ENCODE results near the gene ADAMTS19.
A peak's percentile ranks its signal among the peaks of the same experiment; 100 is the strongest.
"Not testable (repeated sequence)": the region's sequence is repeated elsewhere in the genome, so short reads cannot be mapped to it uniquely, and the experiment has no call there.

ADAMTS19 gene, protein sequence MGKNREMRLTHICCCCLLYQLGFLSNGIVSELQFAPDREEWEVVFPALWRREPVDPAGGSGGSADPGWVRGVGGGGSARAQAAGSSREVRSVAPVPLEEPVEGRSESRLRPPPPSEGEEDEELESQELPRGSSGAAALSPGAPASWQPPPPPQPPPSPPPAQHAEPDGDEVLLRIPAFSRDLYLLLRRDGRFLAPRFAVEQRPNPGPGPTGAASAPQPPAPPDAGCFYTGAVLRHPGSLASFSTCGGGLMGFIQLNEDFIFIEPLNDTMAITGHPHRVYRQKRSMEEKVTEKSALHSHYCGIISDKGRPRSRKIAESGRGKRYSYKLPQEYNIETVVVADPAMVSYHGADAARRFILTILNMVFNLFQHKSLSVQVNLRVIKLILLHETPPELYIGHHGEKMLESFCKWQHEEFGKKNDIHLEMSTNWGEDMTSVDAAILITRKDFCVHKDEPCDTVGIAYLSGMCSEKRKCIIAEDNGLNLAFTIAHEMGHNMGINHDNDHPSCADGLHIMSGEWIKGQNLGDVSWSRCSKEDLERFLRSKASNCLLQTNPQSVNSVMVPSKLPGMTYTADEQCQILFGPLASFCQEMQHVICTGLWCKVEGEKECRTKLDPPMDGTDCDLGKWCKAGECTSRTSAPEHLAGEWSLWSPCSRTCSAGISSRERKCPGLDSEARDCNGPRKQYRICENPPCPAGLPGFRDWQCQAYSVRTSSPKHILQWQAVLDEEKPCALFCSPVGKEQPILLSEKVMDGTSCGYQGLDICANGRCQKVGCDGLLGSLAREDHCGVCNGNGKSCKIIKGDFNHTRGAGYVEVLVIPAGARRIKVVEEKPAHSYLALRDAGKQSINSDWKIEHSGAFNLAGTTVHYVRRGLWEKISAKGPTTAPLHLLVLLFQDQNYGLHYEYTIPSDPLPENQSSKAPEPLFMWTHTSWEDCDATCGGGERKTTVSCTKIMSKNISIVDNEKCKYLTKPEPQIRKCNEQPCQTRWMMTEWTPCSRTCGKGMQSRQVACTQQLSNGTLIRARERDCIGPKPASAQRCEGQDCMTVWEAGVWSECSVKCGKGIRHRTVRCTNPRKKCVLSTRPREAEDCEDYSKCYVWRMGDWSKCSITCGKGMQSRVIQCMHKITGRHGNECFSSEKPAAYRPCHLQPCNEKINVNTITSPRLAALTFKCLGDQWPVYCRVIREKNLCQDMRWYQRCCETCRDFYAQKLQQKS

DNA sequence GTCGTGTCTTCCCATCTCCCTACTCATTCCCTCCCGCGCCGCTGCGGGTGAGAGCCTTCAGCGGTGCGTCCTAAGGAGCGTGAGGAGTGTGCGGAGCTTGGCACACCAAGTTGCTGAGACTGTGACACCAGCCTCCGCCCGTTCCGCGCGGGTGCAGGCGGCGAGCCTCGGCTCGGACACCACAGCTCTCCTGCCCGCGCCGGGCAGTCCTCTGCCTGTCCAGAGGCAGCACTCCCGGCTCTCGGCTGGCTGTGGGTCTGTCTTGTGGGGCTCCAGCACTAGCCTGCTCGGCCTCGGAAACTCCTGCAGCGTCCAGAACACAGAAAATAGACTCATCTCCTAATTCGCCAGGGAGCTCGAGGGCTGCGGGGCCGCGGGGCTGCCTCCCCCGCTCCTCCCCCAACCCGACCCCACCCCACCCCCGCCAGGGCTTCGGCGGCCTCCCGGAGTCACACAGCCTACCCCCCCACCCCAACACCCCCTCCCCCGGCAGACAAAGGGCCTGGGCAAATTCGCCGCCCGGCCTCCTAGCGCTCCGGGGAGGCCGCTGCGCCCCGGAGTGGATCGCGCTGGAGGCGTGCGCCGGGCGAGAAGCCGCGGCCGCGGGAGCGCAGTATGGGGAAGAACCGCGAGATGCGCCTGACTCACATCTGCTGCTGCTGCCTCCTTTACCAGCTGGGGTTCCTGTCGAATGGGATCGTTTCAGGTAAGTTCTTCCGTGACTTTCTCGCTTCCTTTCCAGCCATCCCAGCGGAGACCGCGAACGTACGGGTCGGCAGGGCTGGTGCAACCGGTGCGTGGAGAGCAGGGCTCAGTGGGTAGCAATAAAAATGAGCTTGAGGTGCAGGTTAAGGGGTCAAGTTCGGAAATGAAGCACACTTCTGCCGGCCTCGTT lies at the start of gene ADAMTS19:
Gene ADAMTS19 (plus strand): TSS at position 522 of the 895 bp plus-strand sequence. CDS start 94 bp downstream, at position 616.
- TF ChIP-seq ZNF274 (IDR thresholded peaks at IDR 0.05; ENCODE audit: low read depth, low read length) = no peak

DNA sequence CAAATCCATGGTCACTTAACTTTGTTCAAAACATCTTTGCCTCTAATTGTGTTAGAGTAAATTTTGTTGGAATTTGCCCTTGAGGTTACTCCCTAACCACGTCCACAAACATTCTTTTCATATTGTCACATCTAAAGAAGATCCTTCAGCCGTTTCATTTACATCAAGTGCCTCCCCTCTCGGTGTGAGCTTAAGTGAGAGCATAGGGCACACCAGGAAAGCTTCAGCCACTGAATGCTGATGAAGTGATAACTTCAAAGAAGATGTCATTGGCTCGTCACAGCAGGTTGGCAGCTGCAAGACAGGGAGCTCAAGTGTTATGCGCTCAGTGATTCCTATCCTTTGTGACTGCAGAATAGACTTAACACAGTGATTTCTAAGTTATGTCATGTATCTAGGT lies 49.6 kb upstream of the ADAMTS19 start:
- no peak overlapping the region for H3K4me3 ChIP-seq (ENCODE audit: low read length)

More for the DNA sequence above, at the start of gene ADAMTS19:
- H3K4me3 ChIP-seq (ENCODE audit: low read length) = peak within 1 kb of the TSS; percentile 23

DNA sequence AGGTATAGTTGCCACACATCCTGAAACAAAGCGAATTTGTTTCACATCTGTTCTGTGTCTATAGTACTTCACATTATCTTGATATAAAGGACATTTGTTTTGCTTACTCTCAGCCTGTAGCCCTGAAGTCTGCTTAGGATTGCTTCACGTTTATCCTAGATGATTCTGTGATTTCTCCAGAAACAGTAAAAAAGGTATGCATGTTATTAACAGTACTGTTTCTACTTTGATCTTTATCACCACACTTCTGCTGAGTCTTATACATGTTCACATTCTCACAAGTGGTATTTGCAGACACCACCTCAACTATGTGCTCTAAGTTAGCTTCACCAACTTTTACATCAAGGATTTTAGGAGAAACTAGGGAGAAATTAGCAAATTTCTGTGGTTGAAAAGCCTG lies 47.4 kb upstream of the ADAMTS19 start:
- no peak for TF ChIP-seq ZNF274 (IDR thresholded peaks at IDR 0.05; ENCODE audit: low read depth, low read length)
- H3K4me3 ChIP-seq (ENCODE audit: low read length) = no peak overlapping the region

More for the DNA sequence above, 49.6 kb upstream of the ADAMTS19 start:
- TF ChIP-seq ZNF274 (IDR thresholded peaks at IDR 0.05; ENCODE audit: low read depth, low read length) = no peak

DNA sequence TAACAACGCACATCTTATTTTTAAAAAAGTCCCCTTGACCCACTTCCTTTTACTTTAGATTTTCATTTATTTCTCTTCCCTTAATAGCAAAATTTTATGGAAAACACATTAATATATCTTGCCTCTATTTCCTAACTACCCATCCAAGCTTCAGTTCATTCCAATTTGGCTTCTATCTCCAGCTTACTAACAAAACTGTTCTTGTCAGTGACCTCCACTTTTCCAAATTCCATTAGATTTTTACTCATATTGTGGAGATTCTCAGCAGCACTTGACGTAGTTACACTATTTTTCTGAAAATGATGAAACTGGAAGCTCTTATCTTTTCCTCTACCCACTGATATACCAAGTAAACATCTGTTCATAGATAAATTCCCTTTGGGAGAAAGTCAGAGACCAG lies 46.5 kb upstream of the ADAMTS19 start:
- H3K4me3 ChIP-seq (ENCODE audit: low read length) = no peak overlapping the region
- no peak for TF ChIP-seq ZNF274 (IDR thresholded peaks at IDR 0.05; ENCODE audit: low read depth, low read length)

DNA sequence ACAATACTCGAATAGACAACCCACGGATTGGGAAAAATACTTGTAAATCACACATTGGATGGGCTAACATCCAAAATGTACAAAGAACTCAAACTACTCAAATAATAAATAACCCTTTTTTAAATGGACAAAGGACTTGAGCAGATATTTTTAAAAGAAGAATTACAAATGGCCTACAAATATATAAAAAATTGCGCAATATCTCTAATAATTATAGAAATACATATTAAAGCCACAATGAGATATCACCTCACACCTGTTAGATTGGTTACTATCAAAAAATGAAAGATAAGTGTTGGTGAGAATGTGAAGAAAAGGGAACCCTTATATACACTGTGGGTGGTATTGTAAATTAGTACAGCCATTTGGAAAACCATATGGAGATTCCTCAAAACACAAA lies 40.8 kb upstream of the ADAMTS19 start:
- TF ChIP-seq ZNF274 (IDR thresholded peaks at IDR 0.05; ENCODE audit: low read depth, low read length) = no peak
- H3K4me3 ChIP-seq (ENCODE audit: low read length) = no peak overlapping the region

DNA sequence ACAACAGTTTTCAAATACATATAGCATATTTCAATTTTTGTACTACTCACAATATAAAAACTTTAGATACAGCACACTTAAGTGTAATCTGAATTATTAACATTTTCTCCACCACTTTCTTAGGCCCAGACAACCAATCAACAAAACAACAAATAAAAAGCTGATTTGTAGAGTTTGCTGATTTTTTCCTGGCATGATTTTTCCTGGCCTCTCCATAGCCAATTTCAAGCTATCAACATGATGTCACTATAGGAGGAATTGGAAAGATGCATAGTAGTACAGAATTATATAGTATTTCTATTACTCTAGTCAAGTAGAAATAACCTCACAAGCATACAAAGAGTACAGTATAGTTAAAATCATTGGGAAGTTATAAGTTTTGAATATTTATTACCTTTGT lies 35.1 kb upstream of the ADAMTS19 start:
- no peak for TF ChIP-seq ZNF274 (IDR thresholded peaks at IDR 0.05; ENCODE audit: low read depth, low read length)

DNA sequence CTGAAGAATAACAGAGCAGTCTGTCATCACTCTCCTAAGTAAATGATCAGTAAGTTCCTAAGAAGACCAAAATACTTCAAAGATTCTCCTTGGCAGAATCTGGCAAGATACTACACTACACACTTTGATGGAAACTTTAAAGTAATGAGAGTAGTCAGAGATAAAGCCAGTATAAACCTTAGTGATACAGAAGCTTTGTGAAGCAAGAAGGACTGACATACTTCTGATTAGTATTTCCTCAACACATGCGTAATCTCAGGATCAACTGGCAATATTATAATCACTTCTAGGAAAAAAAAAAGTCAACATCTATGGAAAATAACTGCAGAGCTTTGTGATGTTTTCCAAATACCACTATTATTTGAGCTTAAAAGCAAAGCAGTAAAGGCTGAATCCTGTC lies 34.0 kb upstream of the ADAMTS19 start:
- no peak for TF ChIP-seq ZNF274 (IDR thresholded peaks at IDR 0.05; ENCODE audit: low read depth, low read length)
- no peak overlapping the region for H3K4me3 ChIP-seq (ENCODE audit: low read length)

More for the DNA sequence above, 35.1 kb upstream of the ADAMTS19 start:
- H3K4me3 ChIP-seq (ENCODE audit: low read length) = no peak overlapping the region

DNA sequence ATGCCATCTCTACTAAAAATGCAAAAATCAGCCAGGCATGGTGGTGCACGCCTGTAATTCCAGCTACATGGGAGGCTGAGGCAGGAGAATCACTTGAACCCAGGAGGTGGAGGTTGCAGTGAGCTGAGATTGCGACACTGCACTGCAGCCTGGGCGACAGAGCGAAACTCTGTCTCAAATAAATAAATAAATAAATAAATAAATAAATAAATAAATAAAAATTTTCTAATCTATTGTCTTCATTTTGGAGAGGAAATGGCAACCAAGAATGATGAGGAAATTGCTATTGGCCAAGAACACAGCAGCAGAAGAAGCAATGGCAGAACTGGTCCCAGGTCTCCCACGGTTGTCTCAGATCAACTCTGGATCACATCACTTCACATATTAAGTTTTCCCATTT lies 31.5 kb upstream of the ADAMTS19 start:
- H3K4me3 ChIP-seq (ENCODE audit: low read length) = not testable (repeated sequence)

DNA sequence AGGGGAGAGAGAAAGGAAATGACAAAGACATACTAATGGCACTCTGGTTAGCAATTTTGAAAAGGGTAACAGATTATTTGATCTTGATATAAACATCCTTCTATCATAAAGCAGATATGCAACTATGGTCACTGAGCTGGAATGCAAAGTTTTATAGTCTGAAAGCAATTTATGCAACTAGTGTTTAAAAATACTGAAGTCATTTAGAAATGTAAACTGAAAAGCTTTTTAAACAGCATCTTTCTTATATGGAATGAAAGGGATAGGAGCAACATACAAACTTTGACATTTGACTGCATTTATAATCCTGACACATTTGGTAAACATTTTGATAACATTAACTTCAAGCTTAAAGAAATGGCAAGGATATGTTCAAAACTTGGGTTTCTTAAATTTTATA lies 28.7 kb upstream of the ADAMTS19 start:
- TF ChIP-seq ZNF274 (IDR thresholded peaks at IDR 0.05; ENCODE audit: low read depth, low read length) = no peak
- no peak overlapping the region for H3K4me3 ChIP-seq (ENCODE audit: low read length)

DNA sequence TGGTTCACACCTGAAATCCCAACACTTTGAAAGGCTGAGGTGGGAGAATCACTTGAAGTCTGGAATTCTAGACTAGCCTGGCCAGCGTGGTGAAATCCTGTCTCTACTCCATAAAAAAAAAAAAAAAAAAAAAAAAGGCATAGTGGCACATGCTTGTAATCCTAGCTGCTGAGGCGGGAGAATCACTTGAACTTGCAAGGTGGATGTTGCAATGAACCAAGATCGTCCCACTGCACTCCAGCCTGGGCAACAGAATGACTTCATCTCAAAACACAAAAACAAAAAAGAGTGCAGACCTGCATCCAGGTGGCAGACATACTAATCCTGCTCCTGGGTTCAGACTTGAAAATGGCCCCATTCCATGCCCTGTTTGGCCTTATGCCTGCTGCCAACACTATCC lies 21.8 kb upstream of the ADAMTS19 start:
- TF ChIP-seq ZNF274 (IDR thresholded peaks at IDR 0.05; ENCODE audit: low read depth, low read length) = no peak
- H3K4me3 ChIP-seq (ENCODE audit: low read length) = no peak overlapping the region

DNA sequence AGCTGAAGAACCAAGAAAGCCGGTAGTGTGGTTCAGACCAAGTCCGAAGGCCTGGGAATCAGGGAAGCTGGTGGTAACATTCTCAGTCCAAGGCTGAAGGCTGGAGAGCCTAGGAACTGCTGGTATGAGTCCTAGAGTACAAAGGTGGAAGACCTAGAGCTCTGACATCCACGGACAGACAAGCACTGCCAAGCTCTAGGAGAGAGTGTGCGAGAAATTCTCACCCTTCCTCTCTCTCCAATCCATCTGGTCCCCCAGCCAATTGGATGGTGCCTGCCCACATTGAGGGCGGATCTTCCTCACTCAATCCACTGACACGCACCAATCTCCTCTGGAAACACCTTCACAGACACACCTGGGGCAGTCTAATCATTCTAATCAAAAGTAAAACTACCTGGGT lies 19.7 kb upstream of the ADAMTS19 start:
- no peak overlapping the region for H3K4me3 ChIP-seq (ENCODE audit: low read length)
- TF ChIP-seq ZNF274 (IDR thresholded peaks at IDR 0.05; ENCODE audit: low read depth, low read length) = no peak

DNA sequence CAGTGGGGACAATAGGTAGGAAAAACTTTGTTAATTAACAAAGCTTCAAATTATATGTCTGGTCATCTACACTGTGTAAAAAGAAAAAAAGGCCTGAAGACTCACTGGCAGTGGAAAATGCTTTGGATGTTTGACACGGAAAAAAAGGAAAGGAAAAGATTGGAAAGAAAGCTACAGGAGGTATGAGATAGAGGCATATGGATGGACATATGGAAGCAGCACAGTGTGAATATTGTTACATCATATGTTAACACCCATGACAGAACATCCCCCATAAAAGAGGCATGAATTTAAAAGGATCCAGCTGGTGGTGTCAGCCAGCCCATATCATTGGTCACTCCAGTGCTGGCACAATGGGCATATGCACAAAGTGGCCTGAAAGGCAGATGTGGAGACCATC lies 19.0 kb upstream of the ADAMTS19 start:
- TF ChIP-seq ZNF274 (IDR thresholded peaks at IDR 0.05; ENCODE audit: low read depth, low read length) = no peak
- no peak overlapping the region for H3K4me3 ChIP-seq (ENCODE audit: low read length)

DNA sequence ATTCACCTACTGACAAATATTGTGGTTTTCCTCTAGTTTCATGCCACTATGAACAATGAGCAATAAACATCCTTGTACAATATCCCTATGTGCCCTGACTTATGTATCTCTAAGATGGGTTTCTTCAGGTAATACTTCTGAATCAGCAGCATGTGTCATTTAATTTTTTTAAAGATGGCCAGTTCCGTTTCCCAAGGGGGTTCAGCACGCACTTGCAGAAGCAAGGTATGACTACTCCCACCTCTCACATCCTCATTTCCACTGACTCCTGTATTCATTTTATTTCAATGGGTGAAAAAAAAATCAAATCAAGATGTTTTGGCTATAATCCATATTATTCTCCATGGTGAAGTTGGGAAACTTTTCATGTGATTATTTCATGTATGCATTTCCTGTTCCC lies 14.7 kb upstream of the ADAMTS19 start:
- TF ChIP-seq ZNF274 (IDR thresholded peaks at IDR 0.05; ENCODE audit: low read depth, low read length) = no peak
- H3K4me3 ChIP-seq (ENCODE audit: low read length) = no peak overlapping the region

Measured in GM08714 (cell line).